HG03045 (cell line): Measurements from ENCODE around the gene ZFYVE28.

ENCODE experiments used
- ATAC-seq: cut with Tn5 transposase; IDR thresholded peaks from one replicate; pipeline ENCODE4 v1.9.1; 2021; ENCODE audit warnings: mild to moderate bottlenecking, moderate library complexity; ENCODE audit not compliant: unreplicated experiment

Gene ZFYVE28

GRCh38 chr4:2354760-2355159, 63.7 kb downstream of the ZFYVE28 start:
- no peak for ATAC-seq

- ATAC-seq: no peak
Measured at GRCh38 chr4:2354118-2354517, 64.3 kb downstream of the ZFYVE28 start.

GRCh38 chr4:2353222-2354107, 65.0 kb downstream of the ZFYVE28 start:
- no peak for ATAC-seq

DNA sequence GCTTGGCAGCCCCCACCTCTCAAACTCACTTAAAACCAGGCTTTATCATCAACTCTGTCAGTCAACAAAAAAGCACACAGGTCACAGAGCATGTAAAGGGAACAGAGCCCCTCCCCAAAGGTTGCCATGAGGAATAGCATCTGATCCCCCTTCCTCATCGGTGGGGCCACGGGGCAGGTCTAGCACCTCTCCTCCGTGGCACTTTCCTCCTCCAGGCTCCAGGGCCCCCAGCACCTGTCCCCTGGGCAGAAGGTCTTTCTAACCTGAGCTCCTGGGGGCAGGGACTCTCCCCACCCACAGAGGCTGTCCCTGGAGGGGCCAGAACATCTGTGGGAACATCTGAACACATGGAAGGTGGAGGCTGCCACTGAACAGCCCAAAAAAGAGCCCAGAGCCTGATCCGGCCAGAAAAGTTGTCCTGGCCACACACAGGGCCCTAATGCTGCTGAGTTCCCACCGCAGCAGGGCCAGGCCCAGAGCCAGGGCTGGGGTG, 65.7 kb downstream of the ZFYVE28 start:
- no peak for ATAC-seq

DNA sequence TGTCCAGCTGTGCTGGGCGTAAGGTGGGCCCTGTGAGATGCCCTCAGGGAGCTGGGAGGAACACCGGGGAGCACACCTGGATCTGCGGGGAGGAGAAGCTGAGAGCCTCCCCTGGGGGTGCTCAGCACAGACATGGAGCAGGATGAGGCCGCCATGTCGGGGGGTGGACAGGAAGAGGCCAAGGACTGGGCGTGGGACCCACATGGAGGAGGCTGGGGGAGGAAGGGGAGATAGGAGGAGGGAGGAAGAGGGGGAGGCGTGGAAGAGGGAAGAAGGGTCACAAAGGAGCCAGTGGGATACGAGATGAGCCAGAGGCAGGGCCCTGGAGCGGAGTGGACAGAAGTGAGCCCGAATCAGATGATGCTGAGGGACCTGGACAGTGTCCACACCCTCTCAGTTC, 66.3 kb downstream of the ZFYVE28 start:
- no peak for ATAC-seq

GRCh38 chr4:2350982-2351381, 67.5 kb downstream of the ZFYVE28 start:
- no peak for ATAC-seq

DNA sequence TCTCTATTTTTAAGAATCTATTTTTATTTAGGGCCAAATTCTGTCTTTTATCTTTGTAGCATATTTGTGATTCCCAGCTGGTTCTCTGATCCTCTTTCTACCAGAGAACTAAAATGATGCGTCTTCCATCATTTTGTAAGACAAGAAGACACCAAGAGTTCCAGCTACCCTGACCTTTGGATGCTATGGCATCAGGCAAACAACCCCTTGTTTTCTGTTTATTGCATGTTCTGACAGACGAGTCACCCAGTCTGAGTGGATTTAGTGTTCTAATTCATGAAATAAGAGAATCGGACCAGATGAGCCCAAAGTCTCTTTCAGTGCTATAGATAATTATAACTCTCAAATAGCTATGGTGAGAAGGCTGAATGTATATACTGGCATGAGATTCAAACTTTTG, 69.7 kb downstream of the ZFYVE28 start:
- no peak for ATAC-seq

- ATAC-seq: no peak
Measured at GRCh38 chr4:2347190-2347589, 71.3 kb downstream of the ZFYVE28 start.

DNA sequence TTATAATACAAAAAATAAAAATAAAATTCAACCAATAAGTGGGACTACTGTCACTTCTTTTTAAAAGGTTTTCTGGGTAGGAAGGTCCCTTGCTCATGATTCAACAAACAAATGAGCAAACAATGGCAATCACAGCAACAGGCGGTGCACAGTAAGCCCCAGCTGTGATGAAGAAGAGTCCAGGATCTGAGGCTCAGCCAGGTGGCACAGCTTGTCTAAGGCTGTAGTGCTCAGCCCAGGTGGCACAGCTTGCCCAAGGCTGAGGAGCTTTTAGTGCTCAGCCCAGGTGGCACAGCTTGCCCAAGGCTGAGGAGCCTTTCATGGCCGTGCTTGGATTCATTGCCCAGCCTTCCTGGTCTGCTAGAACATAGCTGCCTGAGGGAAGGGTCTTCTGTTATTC, 75.0 kb downstream of the ZFYVE28 start:
- no peak for ATAC-seq

DNA sequence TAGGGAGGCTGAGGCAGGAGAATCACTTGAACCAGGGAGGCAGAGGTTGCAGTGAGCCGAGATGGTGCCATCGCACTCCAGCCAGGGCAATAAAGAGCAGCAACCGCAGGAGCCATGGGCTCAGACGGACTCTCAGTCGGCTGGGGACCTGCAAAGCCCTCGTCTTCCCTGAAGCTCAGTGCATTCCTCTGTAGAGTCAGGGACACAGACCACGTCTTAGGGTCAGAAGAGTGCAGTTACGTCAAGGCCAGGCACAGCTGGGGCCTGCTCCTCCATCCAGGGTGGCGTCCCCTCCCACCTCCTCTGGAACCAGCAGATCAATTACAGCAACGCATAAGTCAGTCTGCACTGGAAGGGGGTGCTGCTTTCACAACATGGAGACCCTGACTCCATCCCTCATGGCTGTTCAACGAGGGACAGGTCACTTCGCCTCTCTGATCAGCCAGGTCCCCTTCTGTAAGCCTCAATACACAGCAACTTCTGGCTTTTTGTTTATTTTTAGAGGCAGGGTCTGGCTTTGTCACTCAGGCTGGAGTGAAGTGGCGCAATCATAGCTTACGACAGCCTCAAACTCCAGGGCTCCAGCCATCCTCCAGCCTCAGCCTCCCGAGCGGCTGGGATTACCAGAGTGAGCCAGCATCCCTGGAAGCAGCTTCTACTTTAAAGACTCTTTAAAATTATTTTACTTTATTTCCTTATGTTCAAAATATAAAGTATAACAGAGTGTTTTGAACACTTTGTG, 76.4 kb downstream of the ZFYVE28 start:
- ATAC-seq: no peak

GRCh38 chr4:2341261-2341841, 77.1 kb downstream of the ZFYVE28 start:
- no peak for ATAC-seq

GRCh38 chr4:2340272-2341061, 78.0 kb downstream of the ZFYVE28 start:
- no peak for ATAC-seq

DNA sequence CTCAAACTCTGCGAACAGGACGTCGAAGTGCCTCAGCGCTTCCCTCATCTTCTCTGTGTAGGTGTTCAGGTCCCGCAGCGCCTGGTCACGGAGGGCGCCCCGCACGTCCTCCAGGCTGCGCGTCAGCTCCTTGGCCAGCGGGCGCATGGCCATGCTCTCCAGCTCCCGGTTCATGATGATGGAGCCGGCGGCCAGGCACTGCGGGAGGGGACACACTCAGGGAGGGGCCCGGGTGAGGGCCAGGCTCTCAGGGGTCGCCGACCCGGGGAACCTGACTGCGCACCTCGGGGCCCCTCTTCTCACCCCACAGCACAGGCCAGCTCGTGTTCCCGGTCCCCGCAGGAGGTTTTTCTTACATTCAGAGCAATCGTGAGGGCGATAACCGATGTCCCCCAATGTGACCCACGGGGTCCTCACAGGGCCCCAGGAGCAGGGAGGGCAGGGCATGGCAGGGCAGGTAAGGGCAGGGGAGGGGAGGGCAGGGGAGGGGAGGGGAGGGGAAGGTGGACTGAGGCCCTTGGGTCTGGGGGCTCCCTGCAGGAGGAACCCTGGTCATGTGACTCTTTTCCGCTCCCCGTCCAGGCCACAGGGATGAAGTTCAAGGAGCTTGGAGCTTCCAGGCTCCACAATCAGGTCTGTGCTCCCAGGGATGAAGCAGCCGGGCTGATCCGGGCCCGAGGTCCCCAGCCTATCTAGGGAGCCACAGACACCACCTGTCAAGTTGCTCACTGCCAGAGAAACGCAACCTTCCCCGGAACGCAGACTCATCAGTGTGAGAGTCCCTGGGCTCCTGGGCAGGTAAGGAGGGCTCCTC, 78.8 kb downstream of the ZFYVE28 start:
- ATAC-seq: no peak

DNA sequence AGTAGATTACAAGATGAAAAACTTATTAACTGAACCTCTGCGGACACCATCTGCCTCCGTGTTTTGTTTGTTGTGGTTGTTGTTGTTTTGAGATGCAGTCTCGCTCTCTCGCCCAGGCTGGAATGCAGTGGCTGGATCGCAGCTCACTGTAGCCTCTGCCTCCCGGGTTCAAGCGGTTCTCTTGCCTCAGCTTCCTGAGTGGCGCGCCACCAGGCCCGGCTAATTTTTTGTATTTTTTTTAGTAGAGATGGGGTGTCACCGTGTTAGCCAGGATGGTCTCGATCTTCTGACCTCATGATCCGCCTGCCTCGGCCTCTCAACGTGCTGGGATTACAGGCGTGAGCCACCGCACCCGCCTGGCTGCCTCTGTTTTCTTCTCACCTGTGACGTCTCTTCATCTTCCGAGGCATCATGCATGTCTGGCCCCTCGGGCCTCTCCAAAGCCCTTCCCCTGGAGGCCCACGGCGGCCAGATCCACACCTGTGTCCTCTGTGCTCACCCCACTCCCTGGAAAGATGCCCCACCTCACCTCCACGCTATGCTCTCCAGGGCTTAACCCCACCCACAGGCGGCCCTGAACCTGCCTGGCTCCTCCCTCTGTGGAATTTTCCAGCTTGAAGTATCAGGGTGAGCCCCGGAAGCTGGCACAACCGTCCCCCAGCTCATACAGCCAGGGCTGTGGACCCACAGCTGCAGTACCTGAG, 79.5 kb downstream of the ZFYVE28 start:
- ATAC-seq: no peak

DNA sequence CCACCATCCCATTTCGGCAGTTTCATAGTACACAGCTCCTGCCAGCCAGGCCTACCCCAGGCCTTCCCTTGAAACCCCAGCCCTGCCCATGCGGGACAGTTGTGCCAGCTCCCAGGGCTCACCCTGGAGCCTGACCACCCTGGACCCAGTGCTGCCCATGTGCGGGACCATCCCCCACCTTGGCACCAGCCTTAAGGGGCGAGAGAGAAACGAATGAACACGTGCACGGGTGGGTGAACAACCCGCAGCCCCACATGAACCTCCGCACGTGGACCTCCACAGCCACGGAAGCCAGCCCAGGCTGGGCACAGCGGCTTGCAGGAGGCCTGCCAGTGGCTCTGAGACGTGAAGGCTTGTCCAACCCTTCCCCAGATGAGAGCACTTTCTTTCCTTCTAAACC, 80.5 kb downstream of the ZFYVE28 start:
- ATAC-seq: no peak

DNA sequence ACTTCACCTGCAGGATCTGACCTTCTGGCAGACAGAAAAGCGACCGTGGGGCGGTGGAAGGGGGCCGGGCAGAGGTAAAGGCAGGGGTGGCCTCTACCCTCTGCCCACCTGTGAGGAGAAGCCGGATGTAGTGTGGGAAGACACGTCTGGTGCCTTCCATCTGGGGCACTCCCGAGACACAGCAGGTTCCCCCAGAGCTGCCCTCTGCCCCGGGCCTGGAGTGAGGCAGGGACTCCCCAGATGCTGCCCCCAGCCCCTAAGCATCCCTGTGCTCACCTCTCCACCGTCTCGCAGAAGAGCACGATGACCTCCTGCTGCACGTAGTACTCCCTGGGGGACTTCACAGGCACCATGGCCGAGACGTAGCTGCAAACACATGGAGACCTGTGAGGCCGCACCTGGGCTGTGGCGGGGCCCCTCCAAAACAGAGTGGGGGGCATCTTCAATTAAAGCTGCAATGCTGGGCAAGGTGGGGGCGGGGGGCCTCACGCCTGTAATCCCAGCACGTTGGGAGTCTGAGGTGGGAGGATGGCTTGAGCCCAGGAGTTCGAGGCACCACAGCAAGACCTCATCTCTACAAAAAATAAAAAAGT, 81.2 kb downstream of the ZFYVE28 start:
- no peak for ATAC-seq

- no peak for ATAC-seq
Measured at GRCh38 chr4:2336659-2337058, 81.8 kb downstream of the ZFYVE28 start.

GRCh38 chr4:2335729-2336101, 82.7 kb downstream of the ZFYVE28 start:
- ATAC-seq: no peak
